SW 1271 (cell line): ENCODE measurements around the gene EGLN2.
"Not testable (repeated sequence)": the region's sequence is repeated elsewhere in the genome, so short reads cannot be mapped to it uniquely, and the experiment has no call there.

ENCODE experiments used
- DNase-seq, 2 experiments: peaks; one replicate each; lab custom pipeline; 2025; lab: John Stamatoyannopoulos, UW

The EGLN2 gene

DNA sequence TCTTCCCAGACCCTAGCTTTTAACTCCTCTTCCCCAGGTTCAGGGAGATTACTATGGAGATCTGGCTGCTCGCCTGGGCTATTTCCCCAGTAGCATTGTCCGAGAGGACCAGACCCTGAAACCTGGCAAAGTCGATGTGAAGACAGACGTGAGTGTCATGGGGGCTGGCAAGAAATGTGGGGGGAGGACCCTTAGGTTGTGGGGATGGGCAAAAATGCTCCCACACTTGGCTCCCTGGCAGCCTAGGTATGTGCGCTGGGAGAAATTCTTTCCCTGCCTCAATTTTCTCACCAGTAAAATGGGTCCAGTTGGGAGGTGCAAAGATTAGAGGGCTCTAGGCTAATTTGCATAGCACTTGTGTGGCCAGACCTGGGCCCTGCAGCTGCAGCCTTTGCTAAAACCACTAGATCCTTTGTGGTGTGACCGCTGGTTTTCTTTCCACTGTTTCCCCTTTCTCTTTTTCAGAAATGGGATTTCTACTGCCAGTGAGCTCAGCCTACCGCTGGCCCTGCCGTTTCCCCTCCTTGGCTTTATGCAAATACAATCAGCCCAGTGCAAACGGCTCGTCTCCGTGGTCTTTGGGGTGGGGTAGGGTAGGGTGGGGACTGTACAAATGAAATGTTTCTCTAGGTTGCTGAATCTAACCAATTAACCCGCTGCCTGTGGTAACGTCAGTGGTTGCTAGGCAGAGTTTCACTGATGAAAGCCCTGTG is 21.9 kb upstream of the EGLN2 start:
- peak; percentile 49 to 82 for DNase-seq

DNA sequence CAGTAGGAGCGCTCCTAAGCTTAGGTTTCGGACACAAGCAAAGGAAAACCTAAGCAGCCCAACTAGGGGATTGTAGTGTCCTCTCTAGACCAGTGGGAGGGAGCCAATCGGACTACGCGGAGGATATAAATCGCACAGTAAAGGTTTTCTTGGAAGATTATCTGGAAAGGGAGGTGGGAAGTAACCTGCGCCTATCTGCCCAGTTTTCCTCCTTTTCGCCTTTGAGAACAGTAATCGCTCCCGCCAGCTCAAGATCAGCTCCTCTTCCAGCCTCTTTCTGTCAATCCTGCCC is 21.4 kb upstream of the EGLN2 start:
- no peak for DNase-seq

DNA sequence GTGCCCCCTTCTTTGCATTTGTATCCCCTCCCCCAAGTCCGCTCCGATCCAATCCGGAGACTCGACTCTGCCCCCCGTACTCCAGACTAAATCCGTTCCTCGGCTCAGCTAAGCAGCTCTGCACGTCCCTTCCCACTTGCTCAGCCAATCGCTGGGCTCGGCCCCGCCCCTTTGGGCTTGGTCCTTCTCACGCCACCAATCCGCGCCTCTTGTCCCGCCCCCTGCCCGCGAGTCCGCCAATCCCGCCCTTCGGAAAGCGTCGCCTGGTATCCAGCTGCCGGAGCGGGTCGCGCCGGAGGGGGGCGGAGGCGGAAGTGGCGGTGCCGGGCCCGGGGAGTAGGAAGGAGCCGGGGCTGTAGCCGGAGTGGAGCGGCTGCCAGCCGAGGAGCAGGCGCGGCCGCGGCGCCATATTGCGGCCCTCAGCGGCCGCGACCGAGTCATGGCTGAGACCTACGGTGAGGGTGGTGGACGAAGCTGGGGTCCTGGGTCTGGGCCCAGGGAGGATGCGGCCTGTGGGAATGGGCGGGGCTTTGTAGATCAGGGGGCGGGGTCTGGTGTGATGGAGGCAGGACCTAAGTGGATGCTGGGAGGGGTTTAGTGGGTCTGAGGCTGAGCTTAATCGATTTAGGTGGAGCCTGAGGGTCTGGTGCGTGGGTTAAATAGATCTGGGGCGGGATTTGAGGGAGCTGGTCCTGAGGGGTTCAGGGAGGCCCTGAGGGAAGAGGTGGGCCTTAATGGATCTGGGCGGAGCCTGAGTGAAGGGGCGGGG is 20.9 kb upstream of the EGLN2 start, which contains the start of gene RAB4B:
TSS of gene RAB4B (plus strand) at position 311 of the 769 bp plus-strand sequence. CDS start at position 440, 129 bp downstream.
- peak; percentile 91 to 98 for DNase-seq

DNA sequence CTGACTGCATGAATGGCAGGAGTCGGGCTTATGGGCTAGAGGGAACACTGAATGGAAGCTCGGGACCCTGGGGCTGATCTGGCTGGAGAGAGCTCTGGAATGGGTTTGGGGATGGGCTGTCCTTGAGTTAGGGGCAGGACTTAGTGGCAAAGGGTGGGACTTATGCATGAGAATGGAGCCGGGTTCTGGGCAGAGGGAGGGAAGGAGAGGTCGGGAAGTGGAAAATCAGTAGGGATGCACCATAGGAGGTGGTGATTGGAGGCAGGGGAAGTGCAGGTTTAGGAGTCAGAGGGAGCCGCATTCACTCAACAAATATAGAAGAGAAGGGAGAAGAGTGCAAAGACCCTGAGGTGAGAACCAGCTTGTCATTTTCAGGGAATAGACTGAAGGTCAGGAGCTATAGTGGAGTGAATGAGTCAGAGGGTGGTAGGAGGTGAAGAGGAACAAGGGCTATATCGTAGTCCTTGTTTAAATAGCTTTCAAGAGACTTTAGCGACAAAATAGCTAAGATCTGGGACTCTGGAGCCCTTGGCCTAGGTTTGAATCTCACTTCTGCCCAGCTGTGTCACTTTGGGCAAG is 20.2 kb upstream of the EGLN2 start:
- no peak for DNase-seq

DNA sequence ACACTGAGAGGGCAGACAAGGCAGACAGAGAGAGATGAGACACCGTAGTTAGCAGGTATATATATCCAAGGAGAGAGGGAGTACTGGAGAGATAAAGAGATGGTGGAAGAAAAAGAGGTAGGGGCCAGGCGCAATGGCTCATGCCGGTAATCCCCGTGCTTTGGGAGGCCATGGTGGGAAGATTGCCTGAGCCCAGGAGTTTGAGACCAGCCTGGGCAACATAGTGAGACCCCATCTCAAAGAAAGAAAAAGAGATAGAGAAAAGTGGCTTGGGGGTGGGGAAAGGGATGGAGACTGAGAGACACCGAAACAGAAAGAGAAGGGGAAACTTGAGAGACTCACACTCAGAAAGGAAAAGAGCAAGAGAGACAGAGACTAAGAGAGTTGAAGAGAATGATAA is 18.4 kb upstream of the EGLN2 start:
- DNase-seq, result no peak

DNA sequence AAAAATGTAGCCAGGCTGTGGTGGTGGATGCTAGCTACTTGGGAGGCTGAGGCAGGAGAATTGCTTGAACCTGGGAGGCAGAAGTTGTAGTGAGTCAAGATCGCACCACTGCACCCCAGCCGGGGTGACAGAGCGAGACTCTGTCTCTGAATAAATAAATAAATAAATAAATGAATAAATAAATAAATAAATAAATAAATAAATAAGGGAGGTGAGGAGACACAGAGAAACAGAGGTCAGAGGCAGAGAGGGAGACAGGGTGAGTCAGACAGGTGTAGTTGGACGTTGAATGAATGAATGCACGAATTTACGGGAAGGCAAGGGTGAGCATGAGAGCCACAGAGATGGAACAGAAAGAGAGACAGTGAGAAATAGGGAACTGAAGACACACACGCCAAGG is 17.9 kb upstream of the EGLN2 start:
- DNase-seq, result no peak

DNA sequence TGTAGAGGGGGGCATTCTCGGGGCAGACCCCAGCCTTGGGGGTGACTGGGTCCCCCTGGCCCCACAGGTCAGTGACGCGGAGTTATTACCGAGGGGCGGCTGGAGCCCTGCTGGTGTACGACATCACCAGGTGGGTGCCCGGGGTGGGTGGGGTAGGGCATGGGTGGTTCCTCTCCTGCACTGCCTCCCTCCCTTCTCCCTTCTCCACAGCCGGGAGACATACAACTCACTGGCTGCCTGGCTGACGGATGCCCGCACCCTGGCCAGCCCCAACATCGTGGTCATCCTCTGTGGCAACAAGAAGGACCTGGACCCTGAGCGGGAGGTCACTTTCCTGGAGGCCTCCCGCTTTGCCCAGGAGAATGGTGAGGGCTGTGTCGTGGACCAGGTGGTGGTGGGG is 15.3 kb upstream of the EGLN2 start:
- DNase-seq, result no peak

DNA sequence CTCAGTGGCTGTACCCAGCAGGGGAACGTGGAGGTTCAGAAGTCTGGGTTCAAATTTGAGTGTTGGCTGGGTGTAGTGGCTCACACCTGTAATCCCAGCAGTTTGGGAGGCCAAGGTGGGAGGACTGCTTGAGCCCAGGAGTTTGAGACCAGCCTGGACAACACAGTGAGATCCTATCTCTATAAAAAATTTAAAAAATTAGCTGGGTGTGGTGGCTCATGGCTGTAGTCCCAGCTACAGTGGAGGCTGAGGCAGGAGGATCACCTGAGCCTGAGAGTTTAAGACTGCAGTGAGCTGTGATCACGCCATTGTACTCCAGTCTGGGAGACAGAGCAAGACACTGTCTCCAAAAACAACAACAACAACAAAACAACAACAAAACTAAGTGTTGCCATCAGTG is 14.8 kb upstream of the EGLN2 start:
- DNase-seq, result not testable (repeated sequence)

DNA sequence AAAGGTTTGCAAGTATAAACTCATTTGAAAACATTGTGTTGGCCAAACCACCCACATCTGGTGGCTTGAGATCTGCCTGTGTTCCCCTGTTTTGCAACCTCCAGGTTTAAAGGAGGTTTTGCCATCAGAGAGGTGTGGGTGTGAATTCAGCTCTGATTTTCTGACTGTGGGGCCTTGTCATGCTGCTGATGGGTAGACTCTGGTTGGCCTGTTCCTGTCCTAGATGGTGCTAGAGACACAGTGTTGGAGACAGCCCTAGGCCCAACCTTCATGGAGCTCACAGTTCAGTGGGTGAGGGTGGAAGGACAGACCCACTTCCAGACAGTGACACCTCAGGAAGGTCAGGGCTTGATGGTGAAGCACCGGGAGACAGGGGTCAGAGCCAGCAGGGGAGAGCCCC is 13.5 kb upstream of the EGLN2 start:
- no peak for DNase-seq

DNA sequence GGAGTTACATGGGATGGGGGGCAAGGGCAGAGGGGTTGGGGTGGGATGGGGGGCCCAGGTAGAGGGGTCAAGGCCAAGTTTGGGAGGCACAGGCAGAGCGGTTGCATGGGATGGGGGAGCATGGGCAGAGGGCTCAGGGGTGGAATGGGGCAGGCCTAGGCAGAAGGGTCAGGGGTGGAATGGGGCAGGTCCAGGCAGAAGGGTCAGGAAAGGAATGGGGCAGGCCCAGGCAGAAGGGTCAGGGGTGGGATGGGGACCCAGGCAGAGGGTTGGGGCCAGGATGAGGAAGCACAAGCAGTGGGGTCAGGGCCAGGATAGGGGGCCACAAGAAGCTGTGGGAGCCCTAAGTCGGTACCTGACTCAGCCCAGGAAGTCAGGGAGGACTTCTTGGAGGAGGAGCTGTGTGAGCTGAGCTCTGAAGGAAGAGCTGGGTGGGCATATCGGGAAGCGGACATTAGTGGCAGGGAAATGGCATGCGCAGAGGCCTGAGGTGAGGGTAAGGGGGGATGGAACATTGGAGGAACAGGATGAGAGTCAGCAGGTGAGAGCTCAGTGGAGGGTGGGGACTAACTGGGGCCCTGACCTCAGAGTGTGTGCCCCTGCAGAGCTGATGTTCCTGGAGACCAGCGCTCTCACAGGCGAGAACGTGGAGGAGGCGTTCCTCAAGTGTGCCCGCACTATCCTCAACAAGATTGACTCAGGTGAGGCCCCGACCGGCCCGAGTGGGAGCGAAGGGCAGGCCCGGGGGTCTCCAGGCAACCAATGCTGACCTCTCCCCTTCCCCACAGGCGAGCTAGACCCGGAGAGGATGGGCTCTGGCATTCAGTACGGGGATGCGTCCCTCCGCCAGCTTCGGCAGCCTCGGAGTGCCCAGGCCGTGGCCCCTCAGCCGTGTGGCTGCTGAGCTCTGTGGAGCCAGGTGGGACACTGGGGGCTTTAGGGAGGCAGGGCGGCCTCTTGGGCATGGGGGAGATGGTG is 12.6 kb upstream of the EGLN2 start:
- no peak for DNase-seq

DNA sequence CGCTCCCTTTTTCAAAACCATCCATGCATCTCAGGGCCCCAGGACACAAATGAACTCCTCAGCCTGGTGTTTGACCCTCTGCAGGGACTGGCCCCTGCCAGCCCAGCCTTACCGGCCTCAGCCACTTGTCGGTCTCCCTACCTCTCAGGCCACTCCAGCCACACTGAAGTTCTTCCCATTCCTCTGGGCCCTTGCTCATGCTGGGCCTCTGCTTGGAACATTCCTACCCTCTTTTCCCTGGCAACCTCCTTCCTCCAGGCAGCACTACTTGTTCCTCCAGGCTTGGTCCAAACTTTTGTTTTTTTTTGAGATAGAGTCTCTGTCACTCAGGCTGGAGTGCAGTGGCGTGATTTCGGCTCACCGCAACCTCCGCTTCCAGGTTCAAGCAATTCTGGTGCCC is 7.6 kb upstream of the EGLN2 start:
- no peak for DNase-seq

DNA sequence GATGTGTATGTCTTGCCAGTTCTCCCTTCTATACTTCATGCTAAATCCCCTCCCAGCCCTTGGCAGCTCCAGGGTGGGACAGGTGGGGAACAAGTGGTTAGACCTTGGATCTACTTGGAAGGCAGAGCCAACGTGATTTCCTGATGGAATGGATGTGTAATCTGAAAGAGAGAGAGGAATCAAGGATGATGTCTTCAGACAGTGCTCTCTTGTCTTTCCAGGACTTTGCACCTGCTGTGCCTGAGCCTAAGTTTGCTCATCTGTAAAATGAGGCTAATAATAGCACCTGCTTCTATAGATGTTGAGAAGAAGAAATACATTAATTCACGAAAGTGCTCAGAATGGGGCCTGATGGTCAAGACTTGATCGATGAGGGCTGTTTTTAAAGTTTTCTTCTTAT is 7.0 kb upstream of the EGLN2 start:
- no peak for DNase-seq

DNA sequence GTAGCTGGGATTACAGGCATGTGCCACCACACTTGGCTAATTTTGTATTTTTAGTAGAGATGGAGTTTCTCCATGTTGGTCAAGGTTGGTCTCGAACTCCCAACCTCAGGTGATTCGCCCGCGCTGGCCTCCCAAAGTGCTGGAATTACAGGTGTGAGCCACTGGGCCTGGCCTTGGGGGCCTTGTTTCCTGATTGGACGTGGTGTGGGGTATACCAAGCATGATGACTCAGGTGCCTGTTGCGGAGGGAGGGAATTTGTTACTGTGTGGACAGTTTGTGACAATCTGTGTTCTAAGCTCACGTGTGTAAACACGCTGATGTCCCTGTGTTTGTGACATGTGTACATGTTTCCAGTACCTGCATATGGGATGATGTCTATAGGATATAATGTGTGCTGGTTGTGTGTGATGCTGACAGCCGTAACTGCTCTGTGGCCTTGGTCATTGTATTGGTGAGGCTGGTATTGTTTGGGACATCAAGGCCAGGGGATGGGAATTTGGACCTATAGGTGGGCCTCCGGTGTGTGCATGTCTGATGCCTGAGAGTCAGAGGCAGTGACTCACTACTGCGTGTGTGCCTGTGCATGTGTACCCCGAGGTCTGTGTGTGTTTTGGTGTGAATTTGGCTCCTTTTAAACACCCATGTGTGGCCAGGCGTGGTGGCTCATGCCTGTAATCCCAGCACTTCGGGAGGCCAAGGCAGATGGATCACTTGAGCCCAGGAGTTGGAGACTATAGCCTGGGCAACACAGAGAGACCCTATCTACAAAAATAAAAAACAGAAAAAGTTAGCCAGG is 1.6 kb upstream of the EGLN2 start:
- DNase-seq, result no peak

DNA sequence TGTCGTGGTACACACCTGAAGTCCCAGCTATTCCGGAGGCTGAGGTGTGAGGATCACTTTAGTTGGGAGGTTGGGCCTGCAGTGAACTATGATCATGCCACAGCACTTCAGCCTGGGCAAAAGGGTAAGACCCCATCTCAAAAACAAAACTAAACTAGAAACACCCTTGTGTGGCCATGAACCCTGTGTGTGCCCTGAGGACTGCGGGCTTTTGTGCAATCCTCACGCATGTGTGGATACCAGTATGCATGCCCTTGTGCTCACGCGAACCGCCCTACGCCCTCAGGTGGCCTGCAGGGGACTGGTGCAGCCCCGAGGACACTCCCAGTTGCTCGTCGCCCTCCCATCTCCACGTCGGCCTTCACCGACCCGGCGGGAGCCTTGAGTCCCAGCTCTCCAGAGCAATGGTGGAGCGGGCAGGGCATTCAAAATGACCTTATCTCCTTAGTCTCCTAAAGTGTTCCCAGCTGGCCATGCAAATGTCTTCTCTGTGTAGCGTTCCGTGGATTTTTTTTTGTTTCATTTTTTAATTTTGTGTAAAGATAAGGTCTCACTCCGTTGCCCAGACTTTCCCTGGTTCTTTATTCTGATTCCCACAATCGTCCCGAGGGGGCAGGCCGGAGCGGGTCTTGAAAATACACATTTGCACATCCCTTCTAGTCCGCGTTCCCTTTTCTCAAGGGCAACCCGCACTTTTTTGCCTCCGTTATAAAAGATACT is 868 bp upstream of the EGLN2 start:
- peak; percentile 10 to 40 for DNase-seq

DNA sequence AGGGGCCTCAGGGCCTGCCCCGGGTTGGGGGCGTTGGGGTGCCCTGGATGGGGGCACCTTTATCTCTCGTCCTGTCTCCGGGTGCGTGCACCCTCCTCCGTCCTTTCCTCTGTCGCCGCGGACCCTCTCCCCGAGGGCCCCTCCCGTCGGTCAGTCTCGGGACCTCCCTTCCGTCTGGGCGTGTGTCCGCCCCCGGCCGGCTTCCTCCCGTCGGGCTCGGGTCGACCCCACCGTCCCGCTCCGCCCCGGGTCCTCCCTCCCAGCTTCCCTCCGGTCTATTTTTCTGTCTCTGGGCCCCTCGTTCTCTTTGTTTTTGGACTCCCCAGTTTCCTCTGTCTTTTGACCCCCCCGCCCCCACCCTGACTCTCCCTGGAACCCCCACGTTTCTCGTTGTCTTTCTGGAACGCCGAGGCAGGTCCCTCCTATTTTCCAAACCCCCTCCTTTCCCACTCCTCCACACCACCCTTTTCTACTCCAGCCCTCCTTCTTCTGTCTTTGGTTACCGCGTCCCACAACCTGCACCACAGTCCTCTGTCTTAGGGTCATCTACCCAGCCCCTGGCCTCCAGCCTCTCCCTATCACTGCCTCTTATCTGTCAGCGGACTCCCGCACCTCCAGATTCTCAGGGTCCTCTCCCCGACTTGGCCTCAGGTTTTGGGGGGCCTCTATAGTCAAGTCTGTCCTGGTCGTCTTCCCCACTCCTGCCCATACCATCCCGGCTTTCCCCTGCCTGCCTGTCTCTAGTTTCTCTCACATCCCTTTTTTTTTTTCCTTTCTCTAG is 757 bp downstream of the EGLN2 start:
- no peak for DNase-seq

DNA sequence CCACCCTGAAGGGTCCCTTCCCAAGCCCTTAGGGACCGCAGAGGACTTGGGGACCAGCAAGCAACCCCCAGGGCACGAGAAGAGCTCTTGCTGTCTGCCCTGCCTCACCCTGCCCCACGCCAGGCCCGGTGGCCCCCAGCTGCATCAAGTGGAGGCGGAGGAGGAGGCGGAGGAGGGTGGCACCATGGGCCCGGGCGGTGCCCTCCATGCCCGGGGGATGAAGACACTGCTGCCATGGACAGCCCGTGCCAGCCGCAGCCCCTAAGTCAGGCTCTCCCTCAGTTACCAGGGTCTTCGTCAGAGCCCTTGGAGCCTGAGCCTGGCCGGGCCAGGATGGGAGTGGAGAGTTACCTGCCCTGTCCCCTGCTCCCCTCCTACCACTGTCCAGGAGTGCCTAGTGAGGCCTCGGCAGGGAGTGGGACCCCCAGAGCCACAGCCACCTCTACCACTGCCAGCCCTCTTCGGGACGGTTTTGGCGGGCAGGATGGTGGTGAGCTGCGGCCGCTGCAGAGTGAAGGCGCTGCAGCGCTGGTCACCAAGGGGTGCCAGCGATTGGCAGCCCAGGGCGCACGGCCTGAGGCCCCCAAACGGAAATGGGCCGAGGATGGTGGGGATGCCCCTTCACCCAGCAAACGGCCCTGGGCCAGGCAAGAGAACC is 1.5 kb downstream of the EGLN2 start:
- DNase-seq, result no peak

DNA sequence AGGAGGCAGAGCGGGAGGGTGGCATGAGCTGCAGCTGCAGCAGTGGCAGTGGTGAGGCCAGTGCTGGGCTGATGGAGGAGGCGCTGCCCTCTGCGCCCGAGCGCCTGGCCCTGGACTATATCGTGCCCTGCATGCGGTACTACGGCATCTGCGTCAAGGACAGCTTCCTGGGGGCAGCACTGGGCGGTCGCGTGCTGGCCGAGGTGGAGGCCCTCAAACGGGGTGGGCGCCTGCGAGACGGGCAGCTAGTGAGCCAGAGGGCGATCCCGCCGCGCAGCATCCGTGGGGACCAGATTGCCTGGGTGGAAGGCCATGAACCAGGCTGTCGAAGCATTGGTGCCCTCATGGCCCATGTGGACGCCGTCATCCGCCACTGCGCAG is 2.0 kb downstream of the EGLN2 start:
- DNase-seq, result no peak

DNA sequence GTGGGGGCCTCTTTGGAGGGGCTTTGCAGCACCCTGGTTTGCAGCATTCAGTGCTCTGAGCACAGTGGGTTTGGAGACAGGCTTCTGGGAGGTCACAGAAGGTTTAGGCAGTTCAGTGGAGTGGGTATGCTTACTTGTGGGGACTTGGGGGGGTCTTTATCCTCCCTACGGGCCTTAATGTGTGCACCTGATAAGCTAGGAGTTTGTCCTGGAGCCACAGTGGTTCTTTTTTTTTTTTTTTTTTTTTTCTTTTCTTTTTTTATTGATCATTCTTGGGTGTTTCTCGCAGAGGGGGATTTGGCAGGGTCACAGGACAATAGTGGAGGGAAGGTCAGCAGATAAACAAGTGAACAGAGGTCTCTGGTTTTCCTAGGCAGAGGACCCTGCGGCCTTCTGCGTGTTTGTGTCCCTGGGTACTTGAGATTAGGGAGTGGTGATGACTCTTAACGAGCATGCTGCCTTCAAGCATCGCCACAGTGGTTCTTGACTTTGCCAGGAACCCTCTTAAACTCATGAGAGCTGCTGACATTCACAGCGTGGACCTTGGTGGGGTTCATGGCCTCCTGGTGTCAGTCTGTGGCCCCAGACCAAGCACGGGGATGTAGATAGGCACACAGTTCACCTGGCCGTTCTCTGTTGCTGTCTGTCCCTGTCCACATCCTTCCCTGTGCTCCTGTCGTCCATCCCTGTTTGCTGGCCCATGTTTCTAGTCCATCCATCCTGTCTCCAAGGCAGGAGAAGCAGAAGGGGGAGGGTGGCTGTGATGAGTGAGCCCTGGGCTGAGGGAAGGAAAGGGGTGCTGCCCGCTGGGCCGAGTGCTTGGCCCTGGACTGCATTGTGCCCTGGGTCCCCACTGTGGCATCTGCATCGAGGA is 2.7 kb downstream of the EGLN2 start:
- no peak for DNase-seq
